ENCODE results near the gene SEC16A.

The SEC16A gene

DNA sequence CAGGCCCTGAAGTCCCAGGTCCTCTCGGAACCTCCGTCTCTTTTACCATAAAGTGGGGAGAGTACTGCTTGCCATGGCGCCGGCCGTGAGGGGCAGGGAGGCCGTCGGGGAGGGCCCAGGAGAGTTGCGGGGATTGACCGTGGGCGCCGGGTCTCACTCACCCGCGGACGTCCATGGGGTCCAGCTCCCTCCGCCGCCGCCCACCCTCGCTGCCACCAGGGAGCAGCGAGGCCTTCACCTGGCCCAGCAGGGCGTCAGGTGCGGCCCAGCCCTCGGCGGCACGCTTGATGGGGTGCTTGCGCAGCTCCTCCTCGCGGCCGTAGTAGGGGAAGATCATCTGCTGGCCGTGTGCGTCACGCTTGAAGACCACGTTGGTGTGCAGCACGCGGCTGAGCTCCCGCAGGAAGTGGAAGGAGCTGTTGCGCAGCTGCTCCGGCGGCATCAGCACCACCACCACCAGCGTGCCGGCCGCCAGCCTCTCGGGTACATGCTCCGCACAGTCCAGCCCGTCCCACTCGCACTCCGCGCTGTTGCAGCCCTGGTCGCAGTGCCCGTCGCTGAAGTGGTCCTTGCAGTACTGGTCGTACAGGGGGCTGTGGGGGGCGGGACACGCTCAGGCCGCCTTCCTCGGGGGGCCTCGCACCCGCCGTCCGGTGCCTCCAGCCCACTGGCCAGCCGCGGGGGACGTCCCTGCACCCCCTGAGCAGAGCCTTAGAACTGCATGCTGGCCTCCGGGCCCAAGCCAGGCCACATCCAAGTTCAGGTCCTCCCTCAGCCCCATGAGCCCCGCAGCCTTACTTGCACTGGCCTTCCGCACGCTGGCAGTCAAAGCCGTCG, 21.9 kb upstream of the SEC16A start:
- no peak for DNase-seq

DNA sequence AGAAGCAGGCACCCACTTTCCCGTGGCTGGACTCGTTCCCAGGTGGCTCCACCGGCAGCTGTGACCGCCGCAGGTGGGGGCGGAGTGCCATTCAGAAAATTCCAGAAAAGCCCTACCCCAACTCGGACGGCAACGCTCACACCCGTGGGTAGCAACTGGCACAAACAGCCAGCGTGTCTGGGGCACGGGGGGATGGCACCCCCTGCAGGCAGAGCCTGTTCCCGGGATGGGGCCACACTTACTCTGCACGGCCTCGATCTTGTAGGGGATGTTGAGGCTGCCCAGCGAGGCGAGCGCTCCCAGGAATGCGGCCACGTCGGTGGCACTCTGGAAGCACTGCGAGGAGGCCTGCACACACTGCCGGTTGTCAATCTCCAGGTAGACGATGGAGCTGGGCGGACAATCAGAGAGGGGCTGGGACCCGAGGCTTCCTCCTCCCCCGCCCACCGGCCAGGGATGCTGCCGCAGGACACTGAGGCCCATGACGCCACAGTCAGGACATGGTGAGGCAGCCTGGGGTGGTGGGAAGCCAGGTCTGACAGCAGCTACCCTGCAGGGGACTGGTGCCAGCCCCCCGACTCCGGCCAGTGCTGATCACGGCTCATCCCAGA, 20.2 kb upstream of the SEC16A start:
- DNase-seq: no peak

DNA sequence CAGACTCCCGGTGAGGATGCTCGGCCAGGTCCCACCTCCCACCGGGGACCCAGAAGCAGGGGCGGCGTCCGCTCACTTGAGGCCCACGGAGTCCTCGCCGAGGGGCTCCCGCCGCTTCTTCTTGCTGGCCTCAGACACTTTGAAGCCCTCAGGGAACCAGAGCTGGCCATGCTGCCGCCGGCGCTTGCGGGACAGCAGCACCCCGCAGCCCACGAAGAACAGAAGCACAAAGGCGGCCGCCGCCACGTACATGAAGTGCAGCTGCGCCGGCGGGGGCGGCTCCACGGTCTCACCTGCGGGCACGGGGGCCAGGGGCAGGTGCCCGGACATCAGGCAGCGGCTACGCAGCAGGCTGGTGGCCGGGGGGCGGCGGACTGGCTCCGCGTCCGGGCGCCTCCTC, 19.4 kb upstream of the SEC16A start:
- DNase-seq: no peak

DNA sequence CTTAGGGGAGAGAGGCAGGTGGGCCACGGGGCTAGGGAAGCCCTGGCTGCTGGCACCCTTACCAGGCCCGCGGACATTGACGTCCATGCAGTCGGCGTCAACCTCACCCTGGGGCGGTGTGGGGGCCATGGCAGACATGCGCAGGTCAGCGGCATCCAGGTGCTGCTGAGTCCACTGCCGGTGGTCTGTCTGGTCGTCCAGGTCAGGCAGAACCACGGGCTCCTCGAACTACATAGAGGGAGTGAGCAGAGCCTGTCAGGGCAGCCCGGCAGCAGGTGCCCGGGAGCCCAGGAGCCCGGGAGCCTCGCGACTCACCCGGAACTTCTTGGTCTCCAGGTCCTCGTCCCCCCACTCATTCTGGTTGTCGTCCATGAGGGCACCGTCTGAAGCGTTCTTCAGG, 18.8 kb upstream of the SEC16A start:
- no peak for DNase-seq

DNA sequence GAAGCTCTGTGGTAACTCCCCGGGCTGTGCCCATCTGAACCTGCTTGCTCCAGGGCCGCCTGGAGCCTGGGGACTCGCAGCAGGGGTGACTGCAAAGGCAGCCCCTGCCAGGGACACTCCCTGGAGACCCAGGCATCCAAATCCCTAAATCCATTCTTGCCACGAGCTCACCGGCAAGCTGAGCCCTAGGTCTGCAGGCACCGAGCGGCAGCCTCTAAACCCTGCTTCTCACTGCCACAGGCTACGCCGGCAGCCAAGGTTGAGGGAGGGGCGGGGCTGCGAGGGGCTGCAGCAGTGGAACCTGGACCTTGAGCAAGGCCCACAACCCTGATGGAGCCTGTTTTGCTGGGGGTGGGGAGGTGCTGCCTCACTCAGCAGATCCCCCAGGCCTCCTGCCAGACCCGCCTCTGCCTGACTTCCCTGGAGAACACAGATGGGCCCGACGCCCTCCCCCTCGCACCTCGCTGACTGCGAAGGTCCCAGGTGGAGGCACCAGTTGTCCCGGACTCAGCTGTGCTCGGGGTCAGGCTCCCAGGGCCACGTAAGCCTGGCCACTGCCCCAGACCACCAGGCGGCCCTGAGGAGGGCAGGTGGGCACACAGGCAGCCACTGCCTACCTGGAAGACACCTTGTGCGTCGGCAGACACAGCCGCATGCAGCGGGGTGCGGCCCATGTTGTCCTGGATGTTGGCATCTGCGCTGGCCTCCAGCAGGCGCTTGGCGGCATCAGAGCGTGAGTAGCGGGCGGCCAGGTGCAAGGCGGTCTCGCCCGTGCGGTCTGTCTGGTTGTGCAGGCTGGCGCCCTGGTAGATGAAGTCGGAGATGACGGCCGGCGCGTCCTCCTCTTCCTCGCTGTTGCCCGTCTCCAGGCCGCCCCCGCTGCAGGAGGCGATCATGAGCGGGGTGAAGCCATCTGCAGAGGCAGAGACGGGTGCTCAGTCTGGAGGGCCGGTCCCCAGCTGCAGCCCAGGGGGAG, 17.4 kb upstream of the SEC16A start:
- no peak for DNase-seq

DNA sequence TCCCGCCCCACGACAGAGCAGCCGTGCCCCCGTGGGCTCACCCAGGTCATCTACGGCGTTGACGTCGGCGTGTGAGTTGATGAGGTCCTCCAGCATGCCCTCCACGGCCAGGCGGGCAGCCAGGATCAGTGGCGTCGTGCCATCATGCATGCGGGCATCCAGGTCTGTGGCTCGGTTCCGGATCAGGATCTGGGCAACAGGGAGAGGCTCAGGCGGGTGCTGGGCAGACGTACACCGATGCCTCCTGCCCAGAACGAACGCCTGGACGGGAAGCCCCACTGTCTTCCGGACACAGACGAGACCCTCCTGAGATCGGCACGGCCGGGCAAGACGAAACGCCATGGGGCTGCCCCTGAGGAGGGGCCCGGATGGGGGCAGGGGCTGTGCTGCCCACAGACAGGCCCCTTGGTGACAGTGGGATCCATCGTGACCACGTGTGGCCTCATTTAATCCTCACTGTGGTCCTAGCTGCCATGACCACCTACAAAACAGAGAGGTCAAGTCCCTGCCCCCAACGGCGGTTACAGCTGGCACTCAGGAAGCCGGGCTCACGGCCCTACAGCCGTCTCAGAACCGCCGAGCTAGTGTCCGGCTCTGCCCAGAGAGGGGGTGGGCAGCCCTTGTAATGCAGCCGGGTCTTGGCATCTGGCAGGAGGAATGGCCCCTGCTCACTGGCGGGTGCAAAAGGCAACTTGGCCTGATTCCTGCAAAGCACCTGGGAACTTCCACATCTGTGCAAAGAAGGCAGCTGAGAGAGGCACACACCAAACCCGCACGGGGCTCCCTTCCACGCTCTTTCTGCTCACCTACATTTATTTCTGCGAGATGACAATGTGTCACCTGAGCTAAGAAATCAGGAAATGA, 16.5 kb upstream of the SEC16A start:
- DNase-seq: no peak

DNA sequence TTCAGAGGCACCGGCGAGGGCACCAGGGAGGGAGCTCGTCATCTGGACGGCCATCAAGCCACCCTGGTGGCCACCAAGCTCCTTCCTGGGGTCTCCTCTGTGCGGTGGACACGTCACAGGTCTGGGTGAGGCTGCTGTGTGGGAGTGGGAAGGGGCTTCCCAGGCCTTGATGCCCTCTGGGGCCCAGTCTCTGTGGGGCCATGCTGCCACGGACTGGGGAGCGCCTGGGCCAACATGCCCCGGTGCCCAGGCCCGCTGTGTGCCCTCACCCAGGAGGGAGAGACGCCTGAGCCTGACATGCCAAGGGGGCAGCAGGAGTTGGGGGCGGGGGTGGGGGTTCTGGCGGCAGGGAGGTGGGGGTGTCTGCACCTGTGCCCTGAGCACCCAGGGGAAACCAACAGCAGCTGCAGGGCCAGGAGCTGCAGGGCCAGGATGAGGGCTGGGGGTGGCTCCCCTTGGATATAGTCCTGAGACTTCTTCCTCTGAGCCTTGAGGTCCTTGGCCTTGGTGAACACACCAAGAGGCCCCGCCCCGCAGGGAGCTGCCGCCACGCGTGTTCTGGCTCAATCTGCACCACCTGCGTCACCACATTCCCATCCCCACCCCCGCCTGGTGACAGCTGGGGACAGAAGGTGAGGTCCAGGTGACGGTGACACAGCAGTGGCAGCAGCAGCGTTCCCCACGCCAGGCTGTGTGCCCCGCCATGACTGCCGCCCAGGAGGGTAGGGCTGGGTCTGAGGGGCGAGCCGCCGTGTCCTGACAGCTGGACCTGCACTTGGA, 15.3 kb upstream of the SEC16A start:
- no peak for DNase-seq

DNA sequence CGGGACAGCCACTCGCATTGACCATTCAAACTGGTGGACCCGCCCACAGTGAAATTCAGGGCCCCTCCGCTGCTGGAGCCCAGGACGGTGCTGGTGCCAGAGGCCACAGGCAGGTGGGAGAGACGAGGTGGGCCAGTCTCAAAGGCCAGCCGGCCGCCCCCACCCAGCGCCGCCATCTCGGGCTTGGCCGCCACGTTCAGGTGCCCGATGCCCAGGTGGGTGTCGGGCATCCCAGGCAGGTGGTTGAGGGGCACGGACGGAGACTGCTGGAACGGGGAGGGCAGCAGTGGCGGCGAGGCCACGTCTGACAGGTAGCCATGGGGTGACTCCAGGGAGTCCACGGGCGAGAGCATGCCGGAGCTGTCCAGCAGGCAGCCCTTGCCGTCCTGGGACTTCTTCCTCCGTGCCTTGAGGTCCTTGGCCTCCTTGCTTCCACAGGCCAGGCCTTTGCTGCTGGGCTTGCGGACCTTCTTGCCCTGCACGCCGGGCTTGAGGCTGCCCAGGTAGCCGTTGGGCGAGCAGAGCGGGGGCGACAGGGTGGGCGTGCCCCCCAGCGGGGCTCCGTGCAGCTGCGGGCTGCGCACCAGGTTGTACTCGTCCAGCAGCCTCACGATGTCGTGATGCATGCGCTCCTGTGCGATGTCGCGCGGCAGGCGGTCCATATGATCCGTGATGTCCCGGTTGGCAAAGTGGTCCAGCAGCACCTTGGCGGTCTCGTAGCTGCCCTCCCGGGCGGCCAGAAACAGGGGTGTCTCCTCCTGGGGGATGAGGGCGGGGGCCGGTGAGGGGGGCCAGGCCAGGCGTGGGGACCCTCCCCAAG, 14.2 kb upstream of the SEC16A start:
- DNase-seq: no peak

DNA sequence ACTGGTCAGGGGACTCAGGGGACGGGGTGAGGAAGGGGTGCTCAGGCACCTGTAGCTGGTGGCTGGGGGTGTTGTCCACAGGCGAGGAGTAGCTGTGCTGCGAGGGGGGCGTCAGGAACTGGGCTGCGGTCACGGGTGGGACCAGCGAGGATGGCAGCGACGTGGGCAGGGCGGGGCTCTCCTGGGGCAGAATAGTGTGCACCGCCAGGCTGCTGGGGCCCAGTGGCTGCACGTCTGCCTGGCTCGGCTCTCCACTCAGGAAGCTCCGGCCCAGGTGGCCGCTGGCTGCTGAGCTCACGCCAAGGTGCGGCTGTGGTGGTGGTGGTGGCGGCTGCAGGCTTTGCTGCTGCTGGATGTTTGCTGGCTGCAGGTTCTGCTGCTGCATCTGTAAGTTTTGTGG, 13.3 kb upstream of the SEC16A start:
- DNase-seq: no peak

DNA sequence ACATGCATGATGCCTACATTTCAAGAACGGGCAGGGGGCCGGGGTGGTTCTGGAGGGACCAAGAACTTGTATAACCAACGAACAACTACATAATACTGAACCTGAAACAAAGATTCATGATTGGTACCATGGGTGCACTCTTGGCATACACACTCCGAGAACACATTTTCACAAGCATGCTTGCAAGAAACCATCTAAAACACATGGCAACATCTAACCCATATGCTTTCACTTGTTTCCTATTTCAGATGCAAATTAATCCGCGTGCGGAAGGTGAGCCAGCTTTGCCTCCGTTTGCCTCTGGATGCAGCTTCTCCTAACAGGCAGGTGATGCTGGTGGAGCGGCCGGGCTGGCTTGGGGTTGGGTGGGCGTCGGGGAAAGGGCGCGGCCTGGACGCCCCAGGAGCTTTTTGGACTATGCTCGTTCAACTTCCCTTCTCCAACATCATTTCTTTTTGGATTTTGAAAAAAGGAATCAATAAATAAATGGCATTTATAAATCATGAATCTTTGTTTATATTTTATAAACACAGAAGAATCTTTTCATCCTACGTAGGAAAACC, 12.5 kb upstream of the SEC16A start:
- no peak for DNase-seq

DNA sequence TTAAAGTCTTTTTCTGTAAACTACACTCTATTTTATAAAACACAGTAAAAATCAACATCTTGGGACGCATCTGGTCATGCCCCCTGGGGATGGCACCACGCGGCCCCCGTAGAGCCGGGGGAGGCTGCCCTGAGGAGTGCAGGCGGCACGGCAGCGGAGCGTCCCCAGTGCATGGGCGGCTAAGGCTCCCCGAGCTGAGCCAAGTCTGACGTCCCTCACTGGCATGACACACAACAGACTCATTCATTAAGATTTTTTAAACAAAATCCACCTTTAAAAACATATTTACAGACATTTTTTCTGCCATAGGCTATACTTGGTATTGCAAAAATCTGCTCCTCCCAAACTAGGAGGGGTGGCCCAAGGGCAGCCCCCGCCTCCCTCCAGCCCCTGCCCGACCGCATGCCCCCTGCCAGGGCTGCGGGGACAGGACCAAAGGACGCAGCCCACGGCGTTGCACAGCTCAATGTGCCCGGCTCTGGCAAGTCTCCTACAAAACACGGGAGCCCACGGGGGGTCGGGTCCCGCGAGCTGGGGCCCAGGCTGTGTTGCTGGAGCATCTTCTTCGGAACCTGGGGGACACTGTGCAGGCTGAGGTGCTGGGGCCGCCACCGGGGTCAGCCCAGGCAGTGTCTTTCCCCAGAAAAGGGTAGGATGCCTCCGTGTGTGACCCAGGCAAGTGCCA, 11.8 kb upstream of the SEC16A start:
- no peak for DNase-seq

DNA sequence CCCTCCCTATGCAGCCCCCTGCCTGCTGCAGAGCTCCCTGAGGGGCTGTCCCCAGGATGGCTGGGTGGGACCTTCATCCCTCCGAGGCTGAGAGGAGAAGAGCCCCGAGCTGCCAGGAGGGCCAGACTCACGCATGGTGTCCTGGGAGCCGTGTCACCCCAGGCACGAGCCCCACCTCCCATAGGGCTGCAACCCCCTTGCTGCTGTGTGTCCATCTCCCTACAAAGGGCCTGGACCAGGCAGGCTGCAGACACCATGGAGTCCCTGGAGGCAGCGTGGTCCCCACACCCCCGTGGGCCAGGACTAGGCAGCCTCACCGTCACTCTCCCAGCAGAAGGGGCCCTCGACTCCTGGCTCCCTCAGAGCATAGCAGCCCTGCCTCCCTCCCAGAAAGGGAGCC, 11.2 kb upstream of the SEC16A start:
- no peak for DNase-seq

DNA sequence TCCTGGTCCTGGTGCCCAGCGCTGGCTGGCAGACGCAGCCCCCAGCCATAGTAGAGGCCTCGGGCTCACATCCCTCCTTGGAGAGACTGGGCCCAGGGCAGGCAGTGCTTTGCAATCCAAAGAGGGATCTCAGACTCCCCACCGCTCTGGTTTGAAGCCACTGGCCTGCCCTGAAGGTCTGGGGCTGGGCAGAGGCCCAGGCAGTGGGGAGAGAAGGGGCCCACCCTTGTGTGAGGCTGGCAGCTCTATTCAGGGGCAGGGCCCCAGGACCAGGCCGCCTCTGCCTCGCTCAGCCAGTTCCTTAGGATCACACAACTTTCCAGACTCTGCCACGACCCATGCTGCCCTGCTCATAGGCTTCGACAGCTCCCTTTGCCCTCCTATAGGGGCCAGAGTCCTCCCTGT, 10.7 kb upstream of the SEC16A start:
- no peak for DNase-seq

DNA sequence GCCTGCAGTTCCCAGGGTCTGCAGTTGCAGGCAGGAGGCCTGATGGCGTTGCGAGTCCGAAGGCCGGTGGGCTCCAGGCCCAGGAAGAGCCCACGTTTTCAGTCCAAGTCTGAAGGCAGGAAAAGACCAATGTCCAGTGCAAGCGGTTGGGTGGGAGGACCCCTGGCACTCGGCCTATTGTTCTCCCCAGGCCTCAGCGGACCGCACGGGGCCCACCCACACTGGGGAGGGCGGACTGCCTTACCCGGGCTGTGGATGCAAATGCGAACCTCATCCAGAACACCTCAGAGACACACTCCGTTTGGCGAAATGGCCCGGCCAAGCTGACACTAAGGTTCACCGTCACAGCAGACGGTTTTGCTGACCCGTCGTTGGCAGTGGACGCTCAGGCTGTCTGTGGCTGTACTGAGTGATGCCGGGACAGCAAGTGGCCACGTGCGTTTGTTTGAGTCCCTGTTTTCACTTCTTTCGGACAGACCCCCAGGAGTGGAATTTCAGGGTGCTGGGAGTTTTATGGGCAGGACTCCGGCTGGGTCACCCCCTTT, 10.2 kb upstream of the SEC16A start:
- DNase-seq: no peak

DNA sequence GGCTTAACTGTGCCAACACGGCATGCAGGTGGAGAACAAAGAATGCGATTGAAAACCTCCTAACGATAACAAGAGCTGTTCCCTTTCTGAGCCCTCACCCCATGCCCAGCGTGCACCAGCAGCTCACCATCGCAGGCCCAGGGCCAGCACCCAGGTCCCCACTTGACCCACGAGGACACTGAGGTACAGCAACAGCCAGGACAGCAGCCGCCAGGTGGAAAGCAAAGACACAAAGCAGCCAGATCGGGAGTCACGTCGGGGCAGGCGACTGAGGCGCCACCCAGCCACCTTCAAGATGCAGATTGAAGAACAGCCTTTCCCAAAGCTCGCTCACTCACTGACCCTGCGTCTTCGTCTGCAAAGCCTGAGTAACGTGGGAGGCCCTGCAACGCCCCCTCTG, 6.9 kb upstream of the SEC16A start:
- DNase-seq: no peak

DNA sequence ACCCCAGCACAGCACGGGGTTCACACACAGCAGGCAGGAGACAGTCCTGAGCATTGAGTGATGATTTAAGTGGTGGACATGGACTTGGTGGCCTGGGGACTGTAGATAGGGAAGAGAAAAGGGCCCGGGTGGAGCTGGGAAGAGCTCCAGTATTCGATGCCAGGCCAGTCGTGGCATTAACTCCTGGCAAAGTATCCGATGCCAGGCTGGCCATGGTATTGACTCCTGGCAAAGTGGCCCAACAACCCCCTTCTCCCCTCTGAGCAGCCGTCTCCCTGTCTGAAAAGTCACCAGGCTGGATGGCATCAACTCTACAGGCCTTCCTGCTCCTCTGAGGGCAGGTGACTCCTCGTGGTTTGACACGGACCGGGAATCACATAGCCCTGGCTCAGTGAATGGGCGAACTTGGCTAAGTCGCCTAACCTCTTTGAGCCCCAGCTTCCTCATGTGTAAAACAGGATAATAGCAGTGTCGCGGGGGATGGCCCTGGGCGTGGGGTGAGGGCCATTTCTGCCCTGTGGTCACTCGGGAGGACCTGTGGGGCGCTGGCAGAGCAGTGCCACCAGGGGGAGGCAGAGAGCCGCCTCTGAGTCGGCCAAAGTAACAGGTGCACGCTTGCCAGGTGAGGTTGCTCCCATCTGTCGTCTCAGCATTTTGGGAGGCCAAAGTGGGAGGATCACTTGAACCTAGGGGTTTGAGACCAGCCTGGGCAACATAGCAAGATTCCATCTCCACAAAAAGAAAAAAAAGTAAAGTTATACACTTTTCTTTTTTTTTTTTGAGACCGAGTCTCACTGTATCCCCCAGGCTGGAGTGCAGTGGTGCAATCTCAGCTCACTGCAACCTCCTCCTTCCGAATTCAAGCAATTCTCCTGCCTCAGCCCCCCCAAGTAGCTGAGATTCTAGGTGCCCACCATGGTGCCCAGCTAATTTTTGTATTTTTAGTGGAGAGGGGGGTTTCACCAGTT, 5.7 kb upstream of the SEC16A start:
- no peak for DNase-seq

DNA sequence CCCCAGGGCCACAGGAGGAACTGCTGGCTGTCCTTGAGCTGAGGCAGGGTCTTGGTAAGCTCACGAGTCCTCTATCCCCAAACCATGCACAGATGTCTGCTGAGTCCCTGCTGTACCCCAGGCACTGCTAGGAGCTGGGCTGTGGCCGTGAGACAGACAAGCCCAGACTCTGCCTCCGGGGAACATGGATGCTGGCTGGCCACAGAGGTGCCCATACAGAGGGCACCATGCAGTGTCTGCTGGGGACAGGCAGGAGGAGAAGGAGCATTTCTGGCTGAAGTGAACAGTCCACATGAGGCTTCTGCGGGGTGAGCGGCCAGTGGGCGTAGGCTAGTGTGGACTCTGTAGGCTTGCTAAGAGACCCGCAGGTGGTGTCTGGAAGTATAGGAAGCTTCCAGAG, 4.8 kb upstream of the SEC16A start:
- no peak for DNase-seq
